ENCODE data around the gene NFAM1. TPM values are rescaled to one million over a fixed set of nuclear protein-coding genes. Genes with fewer than 3 reads are reported as not detected.

Gene NFAM1
- total and polyA plus RNA-seq, 8 donors: 0.15 to 18.1 (median 0.83) TPM

- intact Hi-C loops (cut with DNase I; ENCODE audit: low total_unique reads): loop anchor here (5.0 to 10.0 kb wide), 2 partner anchors 268 to 330 kb away; no protein-coding TSS in a partner anchor
- no peak for DNase-seq
- H3K27me3 ChIP-seq: peaks cover 0 to 49% (median 14%) of the 10 kb centered on the region in 3 donors
- no peaks in the 10 kb centered on the region for H3K9me3 ChIP-seq
- H3K4me1 ChIP-seq: peaks cover 7 to 47% (median 22%) of the 10 kb centered on the region in 4 donors
- 75 to 90% (median 86%) methylated on average over 14 of the region's 14 CpGs for WGBS, 5 donors
- no peak overlapping the region for H3K4me3 ChIP-seq
- no peak overlapping the region for H3K27ac ChIP-seq
- H3K36me3 ChIP-seq: no peaks in the 10 kb centered on the region
- TF ChIP-seq POLR2A (IDR thresholded peaks at IDR 0.05) (no peak), POLR2AphosphoS5 (IDR thresholded peaks at IDR 0.05) (no peak), CTCF (IDR thresholded peaks at IDR 0.05) (no peak), EP300 (IDR thresholded peaks at IDR 0.05) (no peak)
Observed at GRCh38 chr22:42434748-42435425, 2.7 kb upstream of the NFAM1 start.

- H3K36me3 ChIP-seq: no peaks in the 10 kb centered on the region
- TF ChIP-seq POLR2AphosphoS5 (IDR thresholded peaks at IDR 0.05): no peak
- no peak for TF ChIP-seq EP300 (IDR thresholded peaks at IDR 0.05)
- TF ChIP-seq POLR2A (IDR thresholded peaks at IDR 0.05): no peak
- TF ChIP-seq CTCF (IDR thresholded peaks at IDR 0.05): no peak
- peaks cover 7 to 39% (median 18%) of the 10 kb centered on the region in 4 donors for H3K4me1 ChIP-seq
- H3K9me3 ChIP-seq: no peaks in the 10 kb centered on the region
- WGBS, 5 donors: 59 to 70% (median 66%) methylated on average over 21 to 27 of the region's 27 CpGs
- no peak overlapping the region for H3K4me3 ChIP-seq
- peaks cover 0 to 57% (median 14%) of the 10 kb centered on the region in 3 donors for H3K27me3 ChIP-seq
- DNase-seq: peak in 1 of 2 donors; percentile 78
- H3K27ac ChIP-seq: no peak overlapping the region
- intact Hi-C loops (cut with DNase I; ENCODE audit: low total_unique reads): loop anchor here (10.0 kb wide), 1 partner anchor 329 kb away; no protein-coding TSS in a partner anchor
Observed at GRCh38 chr22:42433754-42434682, 1.8 kb upstream of the NFAM1 start.

GRCh38 chr22:42432818-42433217, 615 bp upstream of the NFAM1 start:
- H3K27me3 ChIP-seq: peaks cover 0 to 69% (median 14%) of the 10 kb centered on the region in 3 donors
- WGBS, 5 donors: 61 to 84% (median 70%) methylated on average over 8 of the region's 8 CpGs
- H3K9me3 ChIP-seq: no peaks in the 10 kb centered on the region
- no peaks in the 10 kb centered on the region for H3K36me3 ChIP-seq
- intact Hi-C loops (cut with DNase I; ENCODE audit: low total_unique reads): loop anchor here (10.0 kb wide), 1 partner anchor 328 kb away; no protein-coding TSS in a partner anchor
- TF ChIP-seq POLR2AphosphoS5 (IDR thresholded peaks at IDR 0.05) (no peak), EP300 (IDR thresholded peaks at IDR 0.05) (no peak), POLR2A (IDR thresholded peaks at IDR 0.05) (no peak), CTCF (IDR thresholded peaks at IDR 0.05) (no peak)
- no peak overlapping the region for H3K4me3 ChIP-seq
- H3K27ac ChIP-seq: peak overlapping the region in 3 of 5 donors; percentile 33 to 75 (median 68)
- DNase-seq: no peak
- peaks cover 7 to 29% (median 12%) of the 10 kb centered on the region in 4 donors for H3K4me1 ChIP-seq

- H3K4me1 ChIP-seq: peaks cover 0 to 17% (median 3%) of the 10 kb centered on the region in 4 donors
- TF ChIP-seq CTCF (IDR thresholded peaks at IDR 0.05): no peak
- no peak for TF ChIP-seq EP300 (IDR thresholded peaks at IDR 0.05)
- TF ChIP-seq POLR2A (IDR thresholded peaks at IDR 0.05): no peak
- no peak for TF ChIP-seq POLR2AphosphoS5 (IDR thresholded peaks at IDR 0.05)
- WGBS, 5 donors: 33 to 41% (median 35%) methylated on average over 12 to 17 of the region's 17 CpGs
- peak overlapping the region in 4 of 5 donors; percentile 22 to 75 (median 50) for H3K27ac ChIP-seq
- DNase-seq: no peak
- no peaks in the 10 kb centered on the region for H3K36me3 ChIP-seq
- intact Hi-C loops (cut with DNase I; ENCODE audit: low total_unique reads): loop anchor here (10.0 kb wide), 1 partner anchor 327 kb away; no protein-coding TSS in a partner anchor
- H3K27me3 ChIP-seq: peaks cover 0 to 82% (median 14%) of the 10 kb centered on the region in 3 donors
- H3K9me3 ChIP-seq: no peaks in the 10 kb centered on the region
- peak overlapping the region in 3 of 4 donors; percentile 23 to 46 (median 36) for H3K4me3 ChIP-seq
Observed at GRCh38 chr22:42431401-42432019, 693 bp downstream of the NFAM1 start.
